Measurements from ENCODE around the gene CFAP210. TPM values are rescaled to one million over a fixed set of nuclear protein-coding genes. Genes with fewer than 3 reads are reported as not detected.
"Not testable (repeated sequence)": the region's sequence is repeated elsewhere in the genome, so short reads cannot be mapped to it uniquely, and the experiment has no call there.

The CFAP210 gene
- total RNA-seq, 1 donor from 2014 or later = 1.9 TPM

DNA sequence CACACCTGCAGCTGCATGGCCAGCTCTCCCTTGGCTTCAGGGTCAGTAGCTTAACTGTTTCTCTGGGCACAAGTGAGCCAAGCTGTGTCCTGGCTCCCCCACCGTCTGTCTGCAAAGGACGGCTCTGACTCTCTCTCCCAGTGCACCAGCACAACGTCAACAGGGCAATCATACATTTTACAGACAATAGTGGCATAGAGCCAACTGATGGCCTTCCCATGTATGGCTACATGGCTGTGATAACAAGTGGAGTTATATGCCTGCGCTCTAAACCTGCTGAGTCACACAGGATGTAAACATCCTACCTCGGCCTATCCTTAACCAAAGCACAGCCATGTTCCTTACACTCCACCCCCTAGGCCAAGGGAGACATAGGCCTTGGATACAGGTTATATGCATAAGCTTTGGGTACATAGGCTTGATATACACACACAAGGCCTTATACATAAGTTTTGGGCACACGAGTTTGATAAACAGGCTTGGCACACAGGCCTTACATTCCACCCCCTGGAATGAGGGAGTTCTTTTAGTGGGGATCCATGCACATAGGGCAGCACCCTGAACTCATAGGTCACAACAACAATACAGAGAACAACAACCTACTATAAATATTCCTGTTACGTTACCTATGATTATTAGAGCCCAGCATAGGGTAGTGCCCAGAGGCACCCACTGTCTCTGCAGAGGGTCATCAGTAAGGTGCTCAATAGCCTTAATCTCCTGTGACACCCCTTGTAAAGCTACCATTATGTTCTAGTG is 17.7 kb upstream of the CFAP210 start:
- DNase-seq = no peak

DNA sequence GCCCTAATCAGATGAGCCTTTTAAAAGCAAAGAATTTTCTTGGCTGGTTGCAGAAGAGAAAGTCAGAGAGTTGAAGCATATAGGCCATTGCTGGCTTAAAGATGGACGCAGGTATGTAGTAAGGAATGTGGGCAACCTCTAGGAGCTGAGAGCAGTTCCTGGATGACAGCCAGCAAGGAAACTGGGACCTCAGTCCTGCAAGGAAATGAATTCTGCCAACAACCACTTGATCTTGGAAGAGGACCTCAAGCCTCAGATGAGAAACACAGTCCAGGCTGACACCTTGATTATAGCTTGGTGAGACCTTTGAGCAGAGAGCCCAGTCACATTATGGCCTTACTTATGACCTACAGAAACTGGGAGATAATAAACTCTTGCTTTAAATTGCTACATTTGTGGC is 15.8 kb upstream of the CFAP210 start:
- no peak for DNase-seq

DNA sequence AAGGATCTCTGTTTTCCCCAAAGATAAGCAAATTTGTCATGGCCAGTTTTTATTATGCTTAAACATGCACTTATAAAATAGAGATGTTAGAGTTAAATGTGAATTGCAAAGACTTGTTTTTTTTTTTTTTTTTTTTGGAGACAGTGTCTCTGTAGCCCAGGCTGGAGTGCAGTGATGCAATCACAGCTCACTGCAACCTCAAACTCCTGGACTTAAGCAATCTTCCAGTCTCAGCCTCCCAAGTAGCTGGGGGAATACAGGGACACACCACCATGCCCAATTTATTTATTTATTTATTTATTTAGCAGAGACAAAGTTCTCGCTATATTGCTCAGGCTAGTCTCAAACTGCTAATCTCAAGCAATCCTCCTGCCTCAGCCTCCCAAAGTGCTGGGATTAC is 15.1 kb upstream of the CFAP210 start:
- no peak for DNase-seq

DNA sequence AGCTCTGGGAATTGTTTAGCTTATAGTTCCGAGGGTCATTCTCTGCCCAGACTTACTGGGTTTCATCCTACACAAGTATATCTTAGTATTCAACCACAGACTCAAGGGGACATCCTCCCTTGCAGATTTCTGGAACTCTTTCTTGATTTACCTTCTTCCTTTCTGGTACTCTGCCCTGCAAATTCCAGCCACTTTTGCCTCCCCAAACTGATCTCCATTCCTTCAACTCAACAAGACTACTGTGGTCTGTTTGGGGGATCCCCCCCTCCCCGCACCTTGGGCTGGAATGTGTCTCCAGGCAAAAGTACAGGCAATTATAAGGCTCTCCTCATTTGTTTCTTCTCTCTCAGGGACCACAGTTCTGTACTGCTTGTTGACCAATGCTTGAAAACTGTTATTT is 13.4 kb upstream of the CFAP210 start:
- no peak for DNase-seq

- DNase-seq = no peak
These were observed 11.7 kb upstream of the CFAP210 start for GRCh38 chr2:169705927-169706326.

- DNase-seq = no peak
These were observed 10.0 kb upstream of the CFAP210 start for GRCh38 chr2:169704160-169704708.

GRCh38 chr2:169702996-169703395 is 8.8 kb upstream of the CFAP210 start:
- no peak for DNase-seq

- DNase-seq = not testable (repeated sequence)
These were observed 5.0 kb upstream of the CFAP210 start for GRCh38 chr2:169699173-169699572.

GRCh38 chr2:169696381-169696780 is 2.2 kb upstream of the CFAP210 start:
- no peak for DNase-seq

- DNase-seq = no peak
These were observed 672 bp upstream of the CFAP210 start for GRCh38 chr2:169694894-169695260.

DNA sequence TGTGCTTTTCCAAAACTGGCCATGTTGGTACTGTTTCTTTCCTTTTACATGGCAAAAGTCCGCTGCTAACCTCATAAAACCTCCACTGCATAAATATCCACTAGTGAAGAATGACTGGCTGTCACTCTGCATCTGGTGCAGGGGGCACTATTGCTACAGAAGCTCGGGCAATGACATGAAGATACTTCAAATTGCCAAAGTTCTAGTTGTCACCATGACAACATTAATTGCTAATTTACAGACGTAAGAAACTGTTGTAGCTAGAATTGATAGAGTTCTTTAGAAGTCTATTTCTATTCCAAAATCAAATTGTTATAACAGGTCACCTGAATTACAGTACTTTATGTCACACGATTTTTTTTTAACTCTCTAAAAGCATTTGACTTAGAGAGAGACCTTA is 845 bp downstream of the CFAP210 start:
- no peak for DNase-seq

DNA sequence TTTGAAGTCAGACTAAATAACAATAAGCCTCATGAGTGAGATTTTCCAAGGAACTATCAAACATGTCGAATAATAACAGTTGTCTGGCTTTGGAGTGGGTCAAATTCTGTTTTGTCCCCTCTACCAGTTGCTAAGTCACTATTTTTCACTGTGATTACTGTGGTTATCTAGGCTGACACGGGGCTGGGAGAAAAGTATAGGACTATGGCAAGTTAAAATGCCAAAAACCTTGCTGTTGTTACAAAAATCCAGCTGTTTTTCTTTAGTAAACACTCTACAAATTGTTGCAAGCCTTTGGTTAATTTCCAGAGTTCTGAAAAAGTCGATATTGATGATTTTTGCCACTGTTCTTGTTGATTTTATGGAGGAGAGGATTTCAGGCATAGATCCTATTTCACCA is 1.5 kb downstream of the CFAP210 start:
- DNase-seq = no peak

- no peak for DNase-seq
These were observed 3.2 kb downstream of the CFAP210 start for GRCh38 chr2:169690958-169691357.

DNA sequence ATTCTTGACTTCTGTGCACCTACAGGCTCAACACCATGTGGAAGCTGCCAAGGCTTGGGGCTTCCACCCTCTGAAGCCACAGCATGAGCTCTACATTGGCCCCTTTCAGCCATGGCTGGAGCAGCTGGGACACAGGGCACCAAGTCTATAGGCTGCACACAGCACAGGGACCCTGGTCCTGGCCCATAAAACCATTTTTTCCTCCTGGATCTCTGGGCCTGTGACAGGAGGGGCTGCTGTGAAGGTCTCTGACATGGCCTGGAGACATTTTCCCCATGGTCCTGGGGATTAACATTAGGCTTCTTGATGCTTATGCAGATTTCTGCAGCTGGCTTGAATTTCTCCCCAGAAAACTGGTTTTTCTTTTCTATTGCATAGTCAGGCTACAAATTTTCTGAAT is 6.3 kb downstream of the CFAP210 start:
- not testable (repeated sequence) for DNase-seq

DNA sequence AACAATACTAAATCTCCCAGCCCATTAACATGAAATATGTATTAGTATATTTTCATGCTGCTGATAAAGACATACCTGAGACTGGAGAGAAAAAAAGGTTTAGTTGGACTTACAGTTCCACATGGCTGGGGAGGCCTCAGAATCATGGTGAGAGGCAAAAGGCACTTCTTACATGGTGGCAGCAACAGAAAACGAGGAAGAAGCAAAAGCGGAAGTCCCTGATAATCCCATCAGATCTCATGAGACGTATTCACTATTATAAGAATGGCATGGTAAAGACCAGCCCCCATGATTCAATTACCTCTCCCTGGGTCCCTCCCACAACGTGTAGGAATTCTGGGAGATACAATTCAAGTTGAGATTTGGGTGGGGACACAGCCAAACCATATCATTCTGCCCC is 7.4 kb downstream of the CFAP210 start:
- not testable (repeated sequence) for DNase-seq

- not testable (repeated sequence) for DNase-seq
These were observed 9.5 kb downstream of the CFAP210 start for GRCh38 chr2:169684712-169685111.

DNA sequence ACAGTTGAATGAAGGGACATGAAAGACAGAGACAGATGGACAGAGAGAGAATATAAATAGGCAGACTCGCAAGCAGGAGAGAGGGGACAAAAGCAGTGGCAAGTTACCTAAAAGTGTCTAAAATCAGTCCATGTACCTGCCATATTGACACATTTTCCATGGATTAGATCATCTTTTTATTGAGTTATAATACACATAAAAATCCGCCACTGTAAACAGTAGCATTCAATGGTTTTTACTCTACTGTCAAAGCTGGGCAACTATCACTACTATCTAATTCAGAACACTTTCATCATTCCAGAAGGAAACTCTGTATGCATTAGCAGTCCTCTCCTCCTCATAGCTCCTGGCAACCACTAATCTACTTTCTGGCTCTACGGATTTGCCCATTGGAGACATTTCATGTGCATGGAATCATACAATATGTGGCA is 10.1 kb downstream of the CFAP210 start:
- no peak for DNase-seq

DNA sequence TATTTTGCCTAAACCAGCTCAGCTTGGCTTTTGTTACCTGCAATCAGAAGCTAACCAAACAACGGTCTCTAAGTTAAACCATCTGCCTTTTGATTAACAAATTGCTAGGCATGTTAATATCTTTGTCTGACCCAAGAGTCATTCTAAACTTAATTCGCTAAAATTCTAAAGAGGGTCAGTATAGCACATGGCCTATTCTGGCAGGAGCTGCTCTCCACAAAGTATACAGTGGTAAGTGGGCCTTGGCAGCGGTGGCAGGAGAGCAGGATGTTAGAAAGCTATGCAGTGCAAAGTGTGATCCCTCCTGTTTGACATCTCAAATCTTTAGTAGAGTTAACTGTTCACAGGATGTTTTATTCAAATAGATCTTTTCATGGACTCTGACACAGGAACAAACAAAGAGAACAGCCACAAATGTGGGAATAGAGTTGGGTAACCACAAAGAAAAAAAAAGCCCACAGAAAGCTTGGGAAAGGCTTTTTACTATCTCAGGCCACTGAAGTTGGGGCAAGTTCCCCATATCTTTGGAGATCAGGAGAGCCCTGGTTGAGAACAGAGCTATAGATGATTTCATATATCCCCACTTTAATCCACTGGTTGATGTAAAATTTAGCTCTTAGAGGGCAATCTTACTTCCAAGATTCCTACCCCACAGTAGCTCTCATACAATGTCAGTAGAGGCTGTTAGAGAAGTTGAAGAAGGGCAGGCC is 10.6 kb downstream of the CFAP210 start:
- no peak for DNase-seq

DNA sequence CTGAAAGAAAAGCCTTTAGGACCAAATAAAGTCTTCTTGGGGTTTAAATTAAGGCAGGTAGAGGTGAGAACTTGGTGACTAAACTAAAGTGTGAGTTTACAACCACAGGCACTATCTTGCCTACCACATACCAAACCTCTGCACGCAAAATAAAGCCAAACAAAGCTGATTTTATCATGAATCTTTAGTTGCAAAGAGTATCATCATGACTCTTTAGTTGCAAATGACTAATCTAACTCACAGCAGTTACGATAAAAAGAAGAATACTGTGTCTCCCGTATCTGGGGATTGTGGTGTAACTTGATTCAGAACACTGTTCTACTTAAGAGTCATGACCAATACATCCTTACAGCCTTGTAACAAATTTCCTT is 11.2 kb downstream of the CFAP210 start:
- no peak for DNase-seq

- no peak for DNase-seq
These were observed 17.4 kb downstream of the CFAP210 start for GRCh38 chr2:169676850-169677249.

DNA sequence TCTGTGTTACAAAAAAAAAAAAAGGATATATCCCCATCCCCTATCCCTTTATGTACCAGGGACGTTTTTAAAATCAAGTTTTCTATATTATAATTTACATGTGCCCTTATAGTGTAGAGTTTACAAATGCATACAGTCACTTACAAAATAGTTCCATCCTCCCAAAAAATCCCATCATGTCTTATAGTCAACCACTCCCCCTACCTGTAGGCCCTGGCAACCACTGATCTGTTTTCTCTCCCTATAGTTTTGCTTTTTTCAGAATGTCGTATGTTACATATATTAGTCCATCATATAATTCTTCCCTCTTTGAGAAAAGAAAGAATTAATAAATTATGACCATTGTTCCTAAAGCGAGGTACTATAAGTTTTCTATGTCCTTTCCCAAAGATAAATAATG is 17.8 kb downstream of the CFAP210 start:
- DNase-seq = no peak

DNA sequence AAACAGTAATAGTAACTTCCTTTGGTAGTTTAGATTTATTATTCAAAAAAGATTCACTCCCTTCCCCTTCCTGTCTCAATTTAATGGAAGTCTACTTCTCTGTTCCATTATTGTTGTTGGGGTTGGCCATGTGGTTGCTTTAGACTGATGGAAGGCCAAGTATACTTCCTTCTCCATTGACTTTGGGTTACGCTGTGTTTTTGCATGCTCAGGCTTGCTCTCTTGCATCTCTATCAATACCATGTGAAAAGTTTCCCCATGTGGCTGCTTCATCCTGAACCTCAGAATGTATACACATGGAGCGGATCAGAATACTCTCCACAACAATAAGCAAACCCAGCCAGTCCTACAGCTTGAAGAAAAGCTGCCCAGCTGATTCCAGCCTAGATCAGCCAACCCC is 20.3 kb downstream of the CFAP210 start:
- DNase-seq = no peak

DNA sequence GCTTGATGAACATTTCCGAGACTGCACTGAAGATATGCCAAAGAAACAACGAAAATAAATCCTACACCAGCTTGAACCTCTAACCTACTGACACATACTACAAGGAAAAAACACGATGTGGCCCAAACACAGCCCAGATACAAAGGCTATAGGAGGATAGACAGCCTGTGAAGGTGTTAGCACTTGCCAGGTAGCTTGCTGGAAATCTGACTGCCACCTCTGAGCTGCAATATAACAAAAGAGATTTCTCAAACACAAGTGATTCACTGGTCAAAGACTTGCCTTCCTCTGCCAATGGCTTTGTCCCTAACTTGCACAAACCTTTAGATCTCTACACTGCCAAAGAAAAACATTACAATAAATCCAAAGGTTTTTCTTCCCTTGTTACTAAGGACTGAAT is 21.1 kb downstream of the CFAP210 start:
- DNase-seq = no peak

DNA sequence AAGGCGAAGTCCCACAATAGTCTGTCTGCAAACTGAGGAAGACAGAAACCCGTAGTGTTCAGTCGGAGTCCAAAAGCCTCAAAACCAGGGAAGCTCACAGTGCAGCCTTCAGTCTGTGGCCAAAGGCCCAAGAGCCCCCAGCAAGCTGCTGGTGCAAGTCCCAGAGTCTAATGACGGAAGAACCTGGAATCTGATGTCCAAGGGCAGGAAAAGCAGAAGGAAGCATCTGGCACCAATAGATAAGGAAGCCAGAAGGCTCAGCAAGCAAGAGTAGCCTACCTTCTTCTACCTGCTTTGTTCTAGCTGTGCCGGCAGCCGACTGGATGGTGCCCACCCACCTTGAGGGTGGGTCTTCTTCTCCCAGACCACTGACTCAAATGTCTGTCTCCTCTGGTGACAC is 21.8 kb downstream of the CFAP210 start:
- DNase-seq = no peak
